Activated T-cell treated with anti-CD3 and anti-CD28 coated beads for 4 hours (primary cell): ENCODE results near the gene FOXRED2.

Source experiments
- DNase-seq: peaks from one replicate; pipeline ENCODE4 v3.0.0-alpha.2; 2020

The FOXRED2 gene

GRCh38 chr22:36512991-36513390, 6.2 kb upstream of the FOXRED2 start:
- DNase-seq: no peak

DNA sequence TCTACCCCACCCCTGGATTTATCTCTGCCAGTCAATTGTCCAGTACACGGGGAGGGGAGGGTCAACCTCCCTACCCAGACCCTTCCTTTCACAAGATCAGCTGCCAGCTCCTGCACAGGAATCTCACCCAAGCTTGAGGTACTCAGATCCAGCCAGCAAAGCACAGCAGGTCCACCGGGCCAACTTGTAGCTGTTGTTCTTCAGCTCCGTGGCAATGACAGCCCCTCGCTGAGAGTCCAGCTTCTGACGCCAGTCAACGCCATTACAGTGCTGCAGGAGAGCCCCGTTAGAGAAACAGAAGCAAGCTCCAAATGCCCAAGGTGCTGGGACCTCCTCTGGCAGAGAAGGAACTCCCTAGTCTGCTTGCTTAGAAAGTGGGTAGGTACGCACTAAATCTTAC, 5.5 kb upstream of the FOXRED2 start:
- no peak for DNase-seq

DNA sequence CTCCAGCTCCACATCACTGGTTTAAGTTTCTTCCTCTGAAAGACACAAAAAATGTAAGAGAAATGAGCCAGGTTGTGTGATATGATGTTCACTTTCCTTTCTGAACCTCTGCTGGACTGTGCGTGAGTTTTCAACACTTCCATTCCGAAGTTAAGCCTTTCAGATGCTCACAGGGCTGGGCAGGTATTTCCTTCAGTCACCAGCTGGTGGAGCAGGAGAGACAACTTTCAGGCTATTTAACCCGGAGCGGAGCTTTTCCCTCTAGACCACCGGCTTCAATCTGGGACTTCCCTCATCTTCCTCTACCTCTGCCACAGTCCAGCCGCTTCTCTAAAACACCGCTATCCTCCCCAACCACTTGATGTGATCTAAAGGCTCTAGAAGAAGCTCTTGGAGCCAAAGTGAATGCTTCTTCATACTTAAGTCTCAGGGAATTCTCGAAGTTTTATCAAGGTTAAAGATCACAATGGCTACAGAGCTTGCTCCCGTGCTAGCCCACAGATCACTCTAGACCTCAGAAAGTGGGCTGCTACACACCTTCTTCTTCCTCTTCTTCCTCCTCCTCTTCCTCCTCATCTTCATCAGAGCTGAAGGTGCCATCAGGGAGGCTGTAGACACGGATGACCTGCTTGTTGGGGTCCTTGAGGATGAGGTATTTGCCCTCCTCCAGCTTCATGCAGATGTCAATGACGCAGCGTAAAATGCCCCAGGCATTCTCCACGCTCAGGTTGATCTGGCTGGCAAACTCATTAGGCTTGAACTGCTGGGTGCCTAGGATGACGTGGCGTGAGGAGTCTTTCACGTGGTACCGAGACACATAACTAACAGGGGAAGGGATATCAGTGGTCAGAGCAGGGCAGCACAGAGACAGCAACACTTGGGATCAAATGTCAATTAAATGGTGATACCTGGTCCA, 4.4 kb upstream of the FOXRED2 start:
- no peak for DNase-seq

DNA sequence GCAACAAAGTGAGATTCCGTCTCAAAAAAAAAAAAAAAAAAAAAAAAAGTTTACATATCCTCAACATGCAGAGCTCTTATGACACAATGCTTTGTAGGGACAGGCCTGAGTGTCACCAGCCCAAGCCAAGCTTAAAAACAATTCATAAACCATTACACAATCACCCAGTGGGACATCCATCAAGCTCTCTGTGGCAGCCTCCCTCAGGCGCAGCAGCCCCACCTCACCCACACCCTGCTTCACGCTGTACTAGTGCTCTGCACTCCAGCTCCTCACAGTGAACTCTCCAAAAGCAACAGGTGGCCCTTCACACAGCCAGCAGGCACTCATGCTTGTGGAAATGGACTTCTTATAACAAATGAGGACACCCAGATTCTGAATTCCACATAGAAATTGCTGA, 3.5 kb upstream of the FOXRED2 start:
- no peak for DNase-seq

DNA sequence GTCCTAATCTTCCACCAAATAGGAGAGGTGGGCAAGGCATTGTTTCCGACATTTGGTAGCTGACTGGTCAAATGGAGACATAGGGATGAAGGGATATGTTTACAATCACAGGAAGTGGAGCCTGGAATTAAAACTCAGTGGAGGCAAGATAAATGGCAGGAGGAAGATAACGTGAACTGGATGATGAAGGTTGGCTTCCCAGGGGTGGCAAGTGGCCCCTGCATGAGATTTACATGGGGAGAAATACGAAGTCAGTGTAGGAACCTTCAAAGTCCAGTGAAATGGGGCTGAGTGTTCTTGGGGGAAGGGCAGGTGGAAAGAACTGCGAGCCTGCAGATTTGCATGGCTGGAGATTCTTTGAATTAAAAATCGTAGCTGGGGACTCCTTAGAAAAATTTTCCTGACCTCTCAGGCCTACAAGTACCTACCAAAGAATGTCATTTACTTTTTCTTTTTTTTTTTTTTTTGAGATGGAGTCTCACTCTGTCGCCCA, 724 bp upstream of the FOXRED2 start:
- no peak for DNase-seq

- DNase-seq: no peak
Observed at GRCh38 chr22:36505998-36506635, 723 bp downstream of the FOXRED2 start.

DNA sequence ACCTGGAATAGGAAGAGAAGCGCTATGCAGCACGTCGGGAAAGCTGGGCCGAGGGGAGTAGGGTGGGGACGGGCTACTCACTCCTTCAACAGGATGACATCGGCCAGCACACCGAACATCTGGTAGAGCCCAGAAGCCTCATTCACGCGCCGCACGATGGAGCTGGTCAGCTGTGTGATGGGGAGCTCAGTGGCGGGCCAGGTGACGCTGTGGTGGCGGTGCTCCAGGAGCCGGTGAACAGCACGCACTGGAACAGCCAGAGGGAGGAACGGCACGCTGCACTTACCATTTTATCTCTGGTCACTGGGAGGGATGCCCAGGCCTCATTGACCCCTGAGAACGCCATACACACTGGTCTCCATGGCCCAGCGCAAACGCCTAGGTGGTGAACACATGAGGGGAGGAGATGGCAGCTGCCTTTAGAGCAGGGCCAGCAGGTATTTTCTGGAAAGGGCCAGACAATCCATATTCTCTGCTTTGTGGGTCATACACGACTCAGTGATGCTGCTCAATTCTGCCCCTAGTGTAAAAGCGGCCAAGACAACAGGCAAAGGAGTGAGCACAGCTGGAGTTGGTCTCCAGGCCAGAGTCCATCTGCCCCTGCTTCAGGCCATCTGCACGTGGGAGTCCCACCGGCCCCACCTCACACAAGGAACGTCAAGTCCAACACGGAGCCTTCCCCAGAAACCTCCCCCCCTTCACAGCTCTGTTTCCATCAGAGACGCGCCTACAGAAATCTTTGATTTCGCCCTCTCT, 8.8 kb downstream of the FOXRED2 start:
- no peak for DNase-seq

GRCh38 chr22:36493690-36494110, 13.1 kb downstream of the FOXRED2 start:
- no peak for DNase-seq

- DNase-seq: no peak
Observed at GRCh38 chr22:36492109-36492508, 14.7 kb downstream of the FOXRED2 start.

DNA sequence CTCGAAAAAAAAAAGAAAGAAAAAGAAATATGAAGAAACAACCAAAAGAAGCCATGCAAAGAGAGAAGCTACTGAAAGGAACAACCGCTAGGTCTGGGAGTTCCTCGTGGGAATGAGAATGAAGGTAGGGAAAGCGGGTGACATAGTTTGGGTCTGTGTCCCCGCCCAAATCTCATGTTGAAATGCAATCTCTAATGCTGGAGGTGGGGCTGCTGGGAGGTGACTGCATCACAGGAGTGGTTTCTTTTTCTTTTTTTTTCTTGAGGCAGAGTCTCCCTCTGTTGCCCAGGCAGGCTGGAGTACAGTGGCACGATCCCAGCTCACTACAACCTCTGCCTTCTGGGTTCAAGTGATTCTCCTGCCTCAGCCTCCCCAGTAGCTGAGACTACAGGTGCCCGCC, 15.7 kb downstream of the FOXRED2 start:
- no peak for DNase-seq

GRCh38 chr22:36486619-36487384, 20.0 kb downstream of the FOXRED2 start:
- DNase-seq: peak; percentile 67

DNA sequence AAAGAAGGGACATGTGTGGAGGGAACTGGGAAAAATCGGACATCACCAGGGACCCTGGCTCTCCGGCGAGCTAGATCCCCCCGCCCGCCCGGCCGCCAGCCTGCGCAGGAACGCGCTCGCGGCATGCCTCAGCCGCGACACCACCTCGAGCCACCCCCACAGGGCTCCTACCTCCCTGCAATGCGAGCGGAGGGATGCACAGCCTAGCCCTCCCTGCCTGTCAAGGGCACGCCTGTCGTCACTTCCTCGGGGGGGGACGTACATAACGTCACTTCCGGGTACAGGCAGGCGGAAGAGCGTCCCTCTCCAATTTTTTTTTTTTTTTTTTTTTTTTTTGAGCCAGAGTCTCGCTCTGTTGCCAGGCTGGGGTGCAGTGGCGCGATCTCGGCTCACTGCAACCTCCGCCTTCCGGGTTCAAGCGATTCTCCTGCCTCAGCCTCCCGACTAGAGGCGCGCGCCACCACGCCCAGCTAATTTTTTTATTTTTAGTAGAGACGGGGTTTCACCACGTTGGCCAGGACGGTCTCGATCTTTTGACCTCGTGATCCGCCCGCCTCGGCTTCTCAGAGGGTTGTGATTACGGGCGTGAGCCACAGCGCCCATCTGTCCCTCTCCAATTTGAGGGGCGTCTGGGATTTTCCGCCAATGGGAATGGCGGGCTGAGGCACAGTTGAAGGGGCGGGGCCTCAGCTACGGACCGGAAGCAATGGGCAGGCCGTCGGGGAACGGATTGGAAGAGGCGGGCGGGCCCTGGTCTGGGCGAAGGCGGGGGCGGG, 25.3 kb downstream of the FOXRED2 start, which contains the start of gene TXN2:
TXN2 (minus strand) TSS at position 248 of the 776 bp plus-strand sequence. CDS start 803 bp downstream, outside the sequence.
- peak; percentile 98 for DNase-seq

- DNase-seq: no peak
Observed at GRCh38 chr22:36480941-36481392, 25.9 kb downstream of the FOXRED2 start.

DNA sequence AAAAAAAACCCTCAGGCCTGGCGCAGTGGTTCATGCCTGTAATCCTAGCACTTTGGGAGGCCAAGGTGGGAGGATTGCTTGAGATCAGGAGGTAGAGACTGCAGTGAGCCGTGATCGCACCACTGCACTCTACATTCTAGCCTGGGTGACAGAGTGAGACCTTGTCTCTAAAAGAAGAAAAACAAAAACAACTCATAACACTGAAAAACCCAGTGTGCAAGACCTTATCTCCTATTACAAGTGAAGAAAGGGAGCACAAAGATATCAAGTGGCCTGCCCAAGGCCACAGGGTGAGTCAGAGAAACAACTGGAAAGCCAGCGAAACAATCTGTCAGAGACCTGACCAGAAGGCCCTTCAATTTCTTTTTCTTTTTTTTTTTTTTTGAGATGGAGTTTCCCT, 27.9 kb downstream of the FOXRED2 start:
- DNase-seq: no peak

- no peak for DNase-seq
Observed at GRCh38 chr22:36475341-36475740, 31.5 kb downstream of the FOXRED2 start.

DNA sequence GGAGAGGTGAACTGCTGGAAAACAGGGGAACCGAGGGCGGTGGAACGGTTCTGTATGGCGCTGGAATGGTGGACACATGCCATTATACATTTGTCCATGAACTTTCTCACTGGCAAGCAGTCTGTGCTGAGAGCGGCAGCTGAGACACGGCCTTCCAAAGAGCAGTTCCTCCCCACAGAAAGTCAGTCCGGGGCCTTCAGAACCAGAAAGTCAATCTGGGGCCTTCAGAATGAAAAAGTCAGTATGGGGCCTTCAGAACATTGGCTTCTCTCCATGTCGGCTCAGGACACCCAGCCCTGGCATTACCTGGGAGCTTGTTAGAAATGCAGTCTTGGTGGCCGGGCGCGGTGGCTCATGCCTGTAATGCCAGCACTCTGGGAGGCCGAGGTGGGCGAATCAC, 34.2 kb downstream of the FOXRED2 start:
- DNase-seq: no peak

DNA sequence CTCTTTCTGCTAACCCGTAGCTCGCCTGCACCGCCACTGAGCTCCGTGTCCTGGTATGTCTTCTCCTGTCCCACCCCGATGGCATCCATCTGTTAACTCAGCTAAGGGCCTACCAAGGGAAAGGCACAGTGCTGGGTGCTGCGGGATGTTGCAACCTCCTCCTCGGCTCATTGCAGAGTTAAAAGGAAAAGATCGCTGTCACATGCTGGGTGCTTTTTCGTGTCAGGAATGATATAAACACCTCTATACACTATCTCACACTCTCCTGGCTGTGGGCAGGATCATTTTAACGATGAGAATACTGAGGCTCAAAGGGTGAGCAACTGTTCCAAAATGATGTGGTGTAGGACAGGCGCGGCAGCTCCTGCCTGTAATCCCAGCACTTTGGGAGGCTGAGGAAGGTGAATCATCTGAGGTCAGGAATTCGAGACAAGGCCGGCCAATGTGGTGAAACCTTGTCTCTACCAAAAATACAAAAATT, 35.5 kb downstream of the FOXRED2 start:
- DNase-seq: no peak

- DNase-seq: no peak
Observed at GRCh38 chr22:36470994-36471331, 35.9 kb downstream of the FOXRED2 start.

DNA sequence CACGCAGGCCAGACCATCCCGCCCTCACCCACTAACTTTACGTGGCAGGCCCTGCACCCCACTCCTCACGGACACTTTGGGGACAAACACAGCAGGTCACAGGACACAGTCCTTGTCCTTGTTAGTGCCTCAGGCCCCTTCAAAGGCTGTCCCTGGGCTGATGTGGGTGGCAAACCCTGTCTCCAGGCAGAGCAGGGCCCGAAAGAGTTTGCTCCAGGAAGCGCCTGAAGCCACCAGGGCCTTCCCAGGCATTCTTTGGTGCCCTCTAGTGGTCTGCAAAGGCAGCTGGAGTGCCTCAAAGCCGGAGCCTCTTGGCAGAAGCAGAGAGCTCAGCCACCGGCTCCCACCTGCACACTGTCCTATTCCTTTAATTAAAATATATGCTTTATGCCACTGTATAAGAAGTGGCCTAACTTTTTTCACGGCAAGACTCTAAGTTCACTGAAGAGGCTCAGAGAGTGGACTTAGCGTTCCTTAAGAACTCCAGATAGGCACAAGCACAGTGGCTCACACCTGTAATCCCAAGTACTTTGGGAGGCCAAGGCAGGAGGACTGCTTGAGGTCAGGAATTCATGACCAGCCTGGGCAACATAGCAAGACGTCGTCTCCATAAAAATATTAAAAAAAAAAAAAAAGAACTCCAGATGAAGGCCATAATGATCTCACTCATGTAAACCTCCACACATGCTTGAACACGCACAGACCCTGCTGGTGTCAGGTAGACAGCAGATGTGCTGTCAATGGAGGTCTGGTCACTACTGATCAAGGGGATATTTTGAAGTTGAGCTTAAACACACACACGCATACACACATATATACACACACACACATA, 36.5 kb downstream of the FOXRED2 start:
- DNase-seq: peak; percentile 74

- DNase-seq: no peak
Observed at GRCh38 chr22:36469094-36469710, 37.6 kb downstream of the FOXRED2 start.
